Left renal cortex interstitium (tissue), 4 donors: Measurements from ENCODE around the gene TIAM2. TPM values are rescaled to one million over a fixed set of nuclear protein-coding genes. Genes with fewer than 3 reads are reported as not detected.
"Not testable (repeated sequence)": the region's sequence is repeated elsewhere in the genome, so short reads cannot be mapped to it uniquely, and the experiment has no call there.

Experiments used
- DNase-seq, 4 donors: peaks; one replicate each; pipeline ENCODE4 v3.0.0-alpha.2; 2013; ENCODE audit warnings: low read depth in 4 of 4, low spot score in 2 of 4, missing footprints in 1 of 4
- polyA plus RNA-seq, 4 donors: library from polyadenylated mRNA; unstranded; fragments of 120-200 nt; gene quantifications; one replicate each; pipeline ENCODE4 v1.2.1, GENCODE V29; 2013; ENCODE audit not compliant: insufficient read length in 4 of 4

The TIAM2 gene
- polyA plus RNA-seq = 10 to 100 TPM; 17.8 to 21.0 (median 19.5) TPM

GRCh38 chr6:154995254-154996015 is at the start of gene TIAM2:
Gene TIAM2 (plus strand): TSS chr6:154995315. CDS start chr6:155129224, 133,909 bp downstream.
- no peak for DNase-seq

- DNase-seq = no peak
Measured at GRCh38 chr6:154950979-154951344, 44.2 kb upstream of the TIAM2 start.

- no peak for DNase-seq
Measured at GRCh38 chr6:154951345-154952200, 43.5 kb upstream of the TIAM2 start.

- DNase-seq = no peak
Measured at GRCh38 chr6:154953644-154954043, 41.5 kb upstream of the TIAM2 start.

- DNase-seq = no peak
Measured at GRCh38 chr6:154954347-154954746, 40.8 kb upstream of the TIAM2 start.

- no peak for DNase-seq
Measured at GRCh38 chr6:154956771-154957522, 38.2 kb upstream of the TIAM2 start.

- no peak for DNase-seq
Measured at GRCh38 chr6:154958469-154958868, 36.6 kb upstream of the TIAM2 start.

GRCh38 chr6:154960299-154960843 is 34.7 kb upstream of the TIAM2 start:
- DNase-seq = no peak

- no peak for DNase-seq
Measured at GRCh38 chr6:154960854-154961530, 34.1 kb upstream of the TIAM2 start.

GRCh38 chr6:154962753-154963152 is 32.4 kb upstream of the TIAM2 start:
- DNase-seq = no peak

GRCh38 chr6:154966065-154966770 is 28.9 kb upstream of the TIAM2 start:
- not testable (repeated sequence) for DNase-seq

- DNase-seq = no peak
Measured at GRCh38 chr6:154969796-154970195, 25.3 kb upstream of the TIAM2 start.

GRCh38 chr6:154974485-154975149 is 20.5 kb upstream of the TIAM2 start:
- DNase-seq = no peak

GRCh38 chr6:154977588-154977987 is 17.5 kb upstream of the TIAM2 start:
- DNase-seq = no peak

GRCh38 chr6:154980273-154981078 is 14.6 kb upstream of the TIAM2 start:
- no peak for DNase-seq

GRCh38 chr6:154981079-154981870 is 13.8 kb upstream of the TIAM2 start:
- DNase-seq = no peak

GRCh38 chr6:154984146-154984545 is 11.0 kb upstream of the TIAM2 start:
- no peak for DNase-seq
